Calu3 (cell line): ENCODE data around the gene FCHSD2. TPM values are rescaled to one million over a fixed set of nuclear protein-coding genes. Genes with fewer than 3 reads are reported as not detected.

ENCODE experiments used
- BruUV-seq: library from RNA; stranded (reverse); fragments of 400-500 nt; replicated peaks from 2 replicates; lab custom pipeline; 2021; lab: Mats Ljungman, UMichigan
- CTCF ChIA-PET: fragments of 300-600 bp; sonication (Branson Sonifier 250); formaldehyde crosslinking; loops from one replicate; lab custom pipeline; 2022; ENCODE audit warnings: antibody characterized with exemption; lab: Charles Lee
- DNase-seq: peaks from one replicate; pipeline ENCODE4 v3.0.0; 2022
- H3K27ac Mint-ChIP-seq: one replicate; pipeline ENCODE4 v1.8.0; 2022; ENCODE audit warnings: mixed read lengths; ENCODE audit not compliant: unreplicated experiment
- H3K27me3 Mint-ChIP-seq: one replicate; pipeline ENCODE4 v1.8.0; 2022; ENCODE audit warnings: mixed read lengths; ENCODE audit not compliant: unreplicated experiment
- H3K36me3 Mint-ChIP-seq: one replicate; pipeline ENCODE4 v1.8.0; 2022; ENCODE audit warnings: mild to moderate bottlenecking, moderate library complexity, mixed read lengths; ENCODE audit not compliant: insufficient read depth, unreplicated experiment
- H3K4me1 Mint-ChIP-seq: one replicate; pipeline ENCODE4 v1.8.0; 2022; ENCODE audit warnings: mild to moderate bottlenecking, low read depth, mixed read lengths; ENCODE audit not compliant: unreplicated experiment
- H3K4me3 Mint-ChIP-seq: one replicate; pipeline ENCODE4 v1.8.0; 2022; ENCODE audit warnings: mild to moderate bottlenecking, low read depth, moderate library complexity, mixed read lengths; ENCODE audit not compliant: unreplicated experiment
- H3K9me3 Mint-ChIP-seq: one replicate; pipeline ENCODE4 v1.8.0; 2022; ENCODE audit warnings: low read depth, mixed read lengths; ENCODE audit not compliant: unreplicated experiment
- intact Hi-C: fragments of 100-400 bp; cut with micrococcal nuclease; formaldehyde crosslinking; loops from one replicate; pipeline ENCODE4 v1.10.0; 2022; ENCODE audit not compliant: unreplicated experiment
- total RNA-seq: library from RNA; stranded (reverse); gene quantifications from 2 replicates; pipeline ENCODE4 v1.2.3, GENCODE V29; 2022
- TF ChIP-seq, protein P1 (sequence below): fragments of 200-600 bp; IDR thresholded peaks from one replicate; pipeline ENCODE4 v1.8.0; 2022; ENCODE audit warnings: antibody characterized with exemption; ENCODE audit not compliant: unreplicated experiment

The FCHSD2 gene
- total RNA-seq, 1 experiment from 2014 or later = 16.2 TPM

DNA sequence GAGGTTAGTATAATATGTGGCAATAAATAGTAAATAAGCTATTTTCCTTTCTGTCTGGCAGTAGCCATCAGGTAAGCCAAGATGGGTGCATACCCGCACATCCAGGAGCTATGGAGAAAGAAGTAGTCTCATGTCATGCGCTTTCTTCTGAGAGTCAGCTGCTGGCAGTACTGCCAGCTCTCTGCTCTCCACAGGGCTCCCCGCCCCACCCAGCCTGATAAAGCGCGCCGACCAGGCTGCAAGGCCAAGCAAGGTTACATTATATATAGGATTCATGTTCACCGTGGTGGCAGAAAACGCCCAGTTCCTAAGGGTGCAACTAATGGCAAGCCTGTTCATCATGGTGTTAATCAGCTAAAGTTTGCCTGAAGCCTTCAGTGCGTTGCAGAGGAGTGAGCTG is 201.7 kb downstream of the FCHSD2 start:
- intact Hi-C loops = no loop called here
- H3K4me1 Mint-ChIP-seq = no peaks in the 10 kb centered on the region
- H3K36me3 Mint-ChIP-seq = no peaks in the 10 kb centered on the region
- no peak overlapping the region for H3K27ac Mint-ChIP-seq
- CTCF ChIA-PET = no interaction called here
- no peaks in the 10 kb centered on the region for H3K27me3 Mint-ChIP-seq
- BruUV-seq = no TSS peak
- no peak overlapping the region for H3K4me3 Mint-ChIP-seq
- no peak for DNase-seq
- no peaks in the 10 kb centered on the region for H3K9me3 Mint-ChIP-seq
- TF ChIP-seq, protein P1, sequence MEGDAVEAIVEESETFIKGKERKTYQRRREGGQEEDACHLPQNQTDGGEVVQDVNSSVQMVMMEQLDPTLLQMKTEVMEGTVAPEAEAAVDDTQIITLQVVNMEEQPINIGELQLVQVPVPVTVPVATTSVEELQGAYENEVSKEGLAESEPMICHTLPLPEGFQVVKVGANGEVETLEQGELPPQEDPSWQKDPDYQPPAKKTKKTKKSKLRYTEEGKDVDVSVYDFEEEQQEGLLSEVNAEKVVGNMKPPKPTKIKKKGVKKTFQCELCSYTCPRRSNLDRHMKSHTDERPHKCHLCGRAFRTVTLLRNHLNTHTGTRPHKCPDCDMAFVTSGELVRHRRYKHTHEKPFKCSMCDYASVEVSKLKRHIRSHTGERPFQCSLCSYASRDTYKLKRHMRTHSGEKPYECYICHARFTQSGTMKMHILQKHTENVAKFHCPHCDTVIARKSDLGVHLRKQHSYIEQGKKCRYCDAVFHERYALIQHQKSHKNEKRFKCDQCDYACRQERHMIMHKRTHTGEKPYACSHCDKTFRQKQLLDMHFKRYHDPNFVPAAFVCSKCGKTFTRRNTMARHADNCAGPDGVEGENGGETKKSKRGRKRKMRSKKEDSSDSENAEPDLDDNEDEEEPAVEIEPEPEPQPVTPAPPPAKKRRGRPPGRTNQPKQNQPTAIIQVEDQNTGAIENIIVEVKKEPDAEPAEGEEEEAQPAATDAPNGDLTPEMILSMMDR = no peak

DNA sequence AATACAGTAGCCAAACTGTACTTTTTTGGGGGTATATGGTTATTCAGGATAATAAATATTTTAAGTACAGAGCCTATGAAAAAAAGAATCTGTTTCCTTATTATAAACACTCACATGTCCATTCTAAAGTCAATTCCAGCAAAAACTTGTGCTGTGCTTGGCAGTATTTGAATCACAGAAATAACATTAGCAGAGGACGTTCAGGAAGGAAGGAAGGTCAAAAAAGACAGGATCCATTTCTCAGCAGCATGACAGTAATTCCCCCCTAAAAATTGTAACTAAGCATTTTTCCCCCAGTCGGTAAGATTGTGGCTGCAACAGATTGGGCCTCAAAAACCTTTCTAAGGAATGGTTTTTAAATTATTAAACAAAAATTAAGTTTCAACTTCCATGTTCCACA is 203.1 kb downstream of the FCHSD2 start:
- intact Hi-C loops = no loop called here
- TF ChIP-seq, protein P1 = no peak
- Mint-ChIP-seq H3K4me3 (no peak overlapping the region), H3K9me3 (no peaks in the 10 kb centered on the region), H3K27ac (no peak overlapping the region), H3K36me3 (no peaks in the 10 kb centered on the region), H3K4me1 (no peaks in the 10 kb centered on the region), H3K27me3 (no peaks in the 10 kb centered on the region)
- no peak for DNase-seq
- CTCF ChIA-PET = no interaction called here
- BruUV-seq = no TSS peak

DNA sequence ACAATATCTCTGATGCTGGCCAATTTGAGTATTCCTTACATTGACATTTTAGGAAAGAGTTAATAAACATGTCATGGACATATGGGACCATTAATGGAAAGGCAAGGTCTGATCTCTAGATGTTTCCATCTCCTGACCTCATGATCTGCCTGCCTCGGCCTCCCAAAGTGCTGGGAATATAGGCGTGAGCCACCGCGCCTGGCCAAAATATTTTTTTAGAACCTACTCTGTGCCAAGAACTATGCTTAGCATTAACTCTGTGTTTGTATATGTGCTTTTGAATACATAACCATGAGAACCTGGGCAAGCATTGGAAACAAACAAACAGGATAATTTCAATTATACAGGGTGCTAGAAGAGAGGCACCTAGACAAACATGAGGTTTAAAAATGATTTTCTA is 204.7 kb downstream of the FCHSD2 start:
- Mint-ChIP-seq H3K36me3 (no peaks in the 10 kb centered on the region), H3K9me3 (no peaks in the 10 kb centered on the region), H3K4me1 (no peaks in the 10 kb centered on the region), H3K27me3 (no peaks in the 10 kb centered on the region), H3K4me3 (no peak overlapping the region), H3K27ac (no peak overlapping the region)
- TF ChIP-seq, protein P1 = no peak
- intact Hi-C loops = no loop called here
- BruUV-seq = no TSS peak
- CTCF ChIA-PET = no interaction called here
- DNase-seq = no peak

DNA sequence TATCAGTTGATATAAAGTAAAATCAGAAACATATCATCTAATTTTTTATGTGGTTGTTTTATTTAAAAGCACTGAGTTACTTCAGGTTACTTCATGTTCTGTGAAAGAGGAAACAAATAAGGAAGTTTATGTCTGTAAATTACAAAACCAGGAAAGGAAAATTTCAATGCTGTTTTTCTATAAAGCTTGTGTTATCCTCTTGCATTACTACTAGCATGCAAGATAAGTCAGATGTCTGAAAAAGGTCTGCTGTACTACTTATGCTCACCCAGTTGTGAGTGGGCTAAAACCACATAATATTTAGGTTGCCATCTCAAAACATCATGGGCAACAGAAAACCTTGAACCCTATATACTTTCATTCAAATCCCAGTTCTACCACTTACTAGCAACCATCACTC is 206.4 kb downstream of the FCHSD2 start:
- no TSS peak for BruUV-seq
- Mint-ChIP-seq H3K4me3 (no peak overlapping the region), H3K9me3 (no peaks in the 10 kb centered on the region), H3K36me3 (no peaks in the 10 kb centered on the region), H3K4me1 (no peaks in the 10 kb centered on the region), H3K27ac (no peak overlapping the region), H3K27me3 (no peaks in the 10 kb centered on the region)
- CTCF ChIA-PET = no interaction called here
- intact Hi-C loops = no loop called here
- TF ChIP-seq, protein P1 = no peak
- no peak for DNase-seq

DNA sequence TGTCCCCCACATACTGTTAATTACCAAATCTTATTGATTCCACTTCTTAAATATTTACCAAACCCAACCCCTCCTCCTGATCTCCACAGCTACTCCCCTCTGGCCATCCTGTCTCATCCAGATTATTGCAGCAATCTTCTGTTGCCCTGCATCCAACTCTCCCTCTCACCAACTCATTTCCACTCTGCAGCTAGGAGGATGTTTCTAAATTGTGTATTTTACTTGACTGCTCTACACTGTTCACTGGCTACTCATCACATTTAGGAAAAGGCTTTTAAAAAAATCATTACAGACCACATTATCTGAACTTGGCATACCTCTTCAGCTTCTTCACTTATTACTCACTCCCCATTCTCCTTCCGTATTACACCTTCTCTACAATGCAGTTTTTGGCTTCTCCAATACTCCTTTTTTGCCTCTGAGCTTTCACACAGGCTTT is 210.0 kb downstream of the FCHSD2 start:
- DNase-seq = no peak
- Mint-ChIP-seq H3K4me3 (no peak overlapping the region), H3K4me1 (no peaks in the 10 kb centered on the region), H3K36me3 (no peaks in the 10 kb centered on the region), H3K9me3 (no peaks in the 10 kb centered on the region), H3K27me3 (no peaks in the 10 kb centered on the region), H3K27ac (no peak overlapping the region)
- intact Hi-C loops = no loop called here
- CTCF ChIA-PET = no interaction called here
- BruUV-seq = no TSS peak
- TF ChIP-seq, protein P1 = no peak
